ENCODE results near the gene SRCAP.

- TF ChIP-seq, protein P1, sequence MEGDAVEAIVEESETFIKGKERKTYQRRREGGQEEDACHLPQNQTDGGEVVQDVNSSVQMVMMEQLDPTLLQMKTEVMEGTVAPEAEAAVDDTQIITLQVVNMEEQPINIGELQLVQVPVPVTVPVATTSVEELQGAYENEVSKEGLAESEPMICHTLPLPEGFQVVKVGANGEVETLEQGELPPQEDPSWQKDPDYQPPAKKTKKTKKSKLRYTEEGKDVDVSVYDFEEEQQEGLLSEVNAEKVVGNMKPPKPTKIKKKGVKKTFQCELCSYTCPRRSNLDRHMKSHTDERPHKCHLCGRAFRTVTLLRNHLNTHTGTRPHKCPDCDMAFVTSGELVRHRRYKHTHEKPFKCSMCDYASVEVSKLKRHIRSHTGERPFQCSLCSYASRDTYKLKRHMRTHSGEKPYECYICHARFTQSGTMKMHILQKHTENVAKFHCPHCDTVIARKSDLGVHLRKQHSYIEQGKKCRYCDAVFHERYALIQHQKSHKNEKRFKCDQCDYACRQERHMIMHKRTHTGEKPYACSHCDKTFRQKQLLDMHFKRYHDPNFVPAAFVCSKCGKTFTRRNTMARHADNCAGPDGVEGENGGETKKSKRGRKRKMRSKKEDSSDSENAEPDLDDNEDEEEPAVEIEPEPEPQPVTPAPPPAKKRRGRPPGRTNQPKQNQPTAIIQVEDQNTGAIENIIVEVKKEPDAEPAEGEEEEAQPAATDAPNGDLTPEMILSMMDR (conservative IDR thresholded peaks at IDR 0.05), result no peak
- TF ChIP-seq EZH2 (IDR thresholded peaks at IDR 0.05; ENCODE audit: low read depth), result no peak
Measured at GRCh38 chr16:30757316-30757715, 58.3 kb downstream of the SRCAP start.

Measured in PC-9 (cell line).